SK-N-SH (cell line): ENCODE data around the gene ZNF692. TPM values are rescaled to one million over a fixed set of nuclear protein-coding genes. Genes with fewer than 3 reads are reported as not detected.

ENCODE experiments used
- CTCF ChIA-PET: fragments of 300-600, 350-600 bp; formaldehyde crosslinking; extraction: SDS; loops from one replicate; lab custom pipeline; 2021; lab: Yijun Ruan, JAX
- POLR2A ChIA-PET: fragments of 350-600 bp; sonication (Branson Sonifier 250); formaldehyde crosslinking; extraction: SDS; loops from one replicate; lab custom pipeline; 2020; ENCODE audit warnings: antibody characterized with exemption, inconsistent platforms; lab: Yijun Ruan, JAX
- DNase-seq: peaks from one replicate; pipeline ENCODE4 v3.0.0; 2012
- H2AFZ ChIP-seq: fragments of 200-600 bp; sonication (generic); 2 replicates; pipeline ENCODE4 v1.8.1; 2016; ENCODE audit warnings: antibody characterized with exemption, mild to moderate bottlenecking, low read depth
- H3F3A ChIP-seq: fragments of 200-600 bp; sonication (generic); replicated peaks from 2 replicates; pipeline ENCODE3; 2016; ENCODE audit warnings: antibody characterized with exemption, mild to moderate bottlenecking; ENCODE audit not compliant: insufficient read depth
- H3K27ac ChIP-seq, 2 experiments: fragments of 200-500 bp in 1 of 2; fragments of 200-600 bp in 1 of 2; sonication (Bioruptor generic) in 1 of 2; sonication (generic), shearing (Covaris generic) in 1 of 2; 2 replicates each; pipeline versions ENCODE4 v1.5.1 to v1.6.1; 2014 to 2016; ENCODE audit warnings: low read depth in 2 of 2, inconsistent platforms in 1 of 2, low read length in 1 of 2, mild to moderate bottlenecking in 1 of 2, mixed read lengths in 1 of 2
- H3K27me3 ChIP-seq: fragments of 200-600 bp; sonication (generic), shearing (Covaris generic); 2 replicates; pipeline ENCODE4 v1.6.1; 2016; ENCODE audit warnings: mixed run types; ENCODE audit not compliant: insufficient read depth
- H3K36me3 ChIP-seq, 2 experiments: fragments of 200-500 bp in 1 of 2; fragments of 200-600 bp in 1 of 2; sonication (Bioruptor generic) in 1 of 2; sonication (generic) in 1 of 2; replicated peaks in 1 of 2; 2 replicates each; pipeline versions ENCODE3 to v1.5.1; 2014 to 2016; ENCODE audit warnings: low read length in 1 of 2, mild to moderate bottlenecking in 1 of 2; ENCODE audit not compliant: insufficient read depth in 2 of 2, control insufficient read depth in 1 of 2
- H3K4me1 ChIP-seq, 2 experiments: fragments of 200-500 bp in 1 of 2; fragments of 200-600 bp in 1 of 2; sonication (Bioruptor generic) in 1 of 2; sonication (generic), shearing (Covaris generic) in 1 of 2; 2 replicates each; pipeline versions ENCODE4 v1.5.1 to v1.6.1; 2014 to 2016; ENCODE audit warnings: low read depth in 1 of 2, low read length in 1 of 2, mixed run types in 1 of 2; ENCODE audit not compliant: insufficient read depth in 2 of 2, control insufficient read depth in 1 of 2
- H3K4me2 ChIP-seq: fragments of 200-600 bp; sonication (generic), shearing (Covaris generic); 2 replicates; pipeline ENCODE4 v1.6.1; 2017; ENCODE audit warnings: mixed run types
- H3K4me3 ChIP-seq, 2 experiments: fragments of 200-500 bp in 1 of 2; fragments of 200-600 bp in 1 of 2; sonication (Bioruptor generic) in 1 of 2; sonication (generic), shearing (Covaris generic) in 1 of 2; 2 replicates each; pipeline versions ENCODE4 v1.5.1 to v1.8.1; 2014 to 2016; ENCODE audit warnings: low read depth in 2 of 2, inconsistent platforms in 1 of 2, low read length in 1 of 2, mild to moderate bottlenecking in 1 of 2, mixed read lengths in 1 of 2, moderate library complexity in 1 of 2
- H3K79me2 ChIP-seq: fragments of 200-600 bp; sonication (generic); 2 replicates; pipeline ENCODE4 v1.8.1; 2017; ENCODE audit warnings: mild to moderate bottlenecking; ENCODE audit not compliant: insufficient read depth
- H3K9ac ChIP-seq: fragments of 200-600 bp; sonication (generic); 2 replicates; pipeline ENCODE4 v1.6.1; 2017; ENCODE audit warnings: mixed run types
- H3K9me2 ChIP-seq: fragments of 200-600 bp; sonication (generic); 2 replicates; pipeline ENCODE4 v1.6.1; 2017; ENCODE audit warnings: mixed run types
- H3K9me3 ChIP-seq: fragments of 200-600 bp; sonication (generic); 2 replicates; pipeline ENCODE4 v1.6.1; 2017; ENCODE audit warnings: mixed run types, mild to moderate bottlenecking, moderate library complexity
- H4K20me1 ChIP-seq: fragments of 200-600 bp; sonication (generic); 2 replicates; pipeline ENCODE4 v1.6.1; 2017; ENCODE audit warnings: mild to moderate bottlenecking, mixed run types; ENCODE audit not compliant: insufficient read depth
- ELF1 ChIP-seq: IDR thresholded peaks from 2 replicates; pipeline ENCODE4 v1.4.0; 2012
- FOSL2 ChIP-seq: IDR thresholded peaks from 2 replicates; pipeline ENCODE4 v1.4.0; 2012; ENCODE audit warnings: low read depth, mild to moderate bottlenecking, moderate library complexity, borderline replicate concordance
- FOXJ3 ChIP-seq: sonication (generic); formaldehyde crosslinking; IDR thresholded peaks from 2 replicates; pipeline ENCODE4 v1.5.1; 2020; ENCODE audit warnings: mild to moderate bottlenecking, missing genetic modification reagents
- FOXM1 ChIP-seq: IDR thresholded peaks from 2 replicates; pipeline ENCODE4 v1.4.0; 2012; ENCODE audit warnings: low read depth, mild to moderate bottlenecking
- MEF2A ChIP-seq: IDR thresholded peaks from 2 replicates; pipeline ENCODE4 v1.4.0; 2012; ENCODE audit warnings: low read depth, borderline replicate concordance
- MXI1 ChIP-seq: IDR thresholded peaks from 2 replicates; pipeline ENCODE4 v1.6.1; 2012; ENCODE audit warnings: mild to moderate bottlenecking, low read depth, low read length, improper control_type of control experiment
- NFIC ChIP-seq: IDR thresholded peaks from 2 replicates; pipeline ENCODE4 v1.4.0; 2012; ENCODE audit warnings: borderline replicate concordance
- POLR2AphosphoS5 ChIP-seq: IDR thresholded peaks from 2 replicates; pipeline ENCODE4 v1.6.1; 2012; ENCODE audit warnings: low read depth, low read length
- RFX5 ChIP-seq: IDR thresholded peaks from 2 replicates; pipeline ENCODE4 v1.6.1; 2012; ENCODE audit warnings: mild to moderate bottlenecking, improper control_type of control experiment, low read length
- RXRA ChIP-seq: IDR thresholded peaks from 2 replicates; pipeline ENCODE4 v1.4.0; 2012; ENCODE audit warnings: low read depth, mild to moderate bottlenecking, borderline replicate concordance
- SIN3A ChIP-seq: IDR thresholded peaks from 2 replicates; pipeline ENCODE4 v1.6.1; 2012; ENCODE audit warnings: low read depth, mild to moderate bottlenecking, low read length, moderate library complexity, borderline replicate concordance
- TAF1 ChIP-seq: IDR thresholded peaks from 2 replicates; pipeline ENCODE4 v1.6.1; 2012; ENCODE audit warnings: low read depth, mild to moderate bottlenecking, low read length, moderate library complexity, borderline replicate concordance
- TCF12 ChIP-seq: IDR thresholded peaks from 2 replicates; pipeline ENCODE4 v1.4.0; 2012
- TEAD4 ChIP-seq: IDR thresholded peaks from 2 replicates; pipeline ENCODE4 v1.4.0; 2012; ENCODE audit warnings: mild to moderate bottlenecking, borderline replicate concordance; ENCODE audit not compliant: insufficient read depth
- WGBS: methylation state at CpG from one replicate; pipeline ENCODE4 v1.1.6; 2017; ENCODE audit warnings: low lambda C conversion rate; 5-methylcytosine and 5-hydroxymethylcytosine counted together
- polyA plus RNA-seq, 3 experiments: library from polyadenylated mRNA; depleted of rRNA; stranded (reverse); fragments of >200 nt; gene quantifications; 2 replicates each; pipeline ENCODE4 v1.2.3, GENCODE V29; 2012
- TF ChIP-seq, protein P1 (sequence below): fragments of 150-350 bp; IDR thresholded peaks from 2 replicates; pipeline ENCODE4 v1.6.1; 2016; ENCODE audit warnings: mild to moderate bottlenecking, low read depth, low read length
- TF ChIP-seq, protein P2 (sequence below): IDR thresholded peaks from 2 replicates; pipeline ENCODE4 v1.4.0; 2012; ENCODE audit warnings: low read depth, borderline replicate concordance
- TF ChIP-seq, protein P3 (sequence below): IDR thresholded peaks from 2 replicates; pipeline ENCODE4 v1.6.1; 2012; ENCODE audit warnings: mild to moderate bottlenecking, low read depth, low read length, moderate library complexity
- TF ChIP-seq, protein P4 (sequence below): IDR thresholded peaks from 2 replicates; pipeline ENCODE4 v1.4.0; 2012; ENCODE audit warnings: low read depth
- TF ChIP-seq, protein P5 (sequence below): IDR thresholded peaks from 2 replicates; pipeline ENCODE4 v1.4.0; 2012; ENCODE audit warnings: low read depth, borderline replicate concordance

The ZNF692 gene
- polyA plus RNA-seq, 1 of the 3 experiments (the other 2 are of a cell fraction), result 47.0 TPM

DNA sequence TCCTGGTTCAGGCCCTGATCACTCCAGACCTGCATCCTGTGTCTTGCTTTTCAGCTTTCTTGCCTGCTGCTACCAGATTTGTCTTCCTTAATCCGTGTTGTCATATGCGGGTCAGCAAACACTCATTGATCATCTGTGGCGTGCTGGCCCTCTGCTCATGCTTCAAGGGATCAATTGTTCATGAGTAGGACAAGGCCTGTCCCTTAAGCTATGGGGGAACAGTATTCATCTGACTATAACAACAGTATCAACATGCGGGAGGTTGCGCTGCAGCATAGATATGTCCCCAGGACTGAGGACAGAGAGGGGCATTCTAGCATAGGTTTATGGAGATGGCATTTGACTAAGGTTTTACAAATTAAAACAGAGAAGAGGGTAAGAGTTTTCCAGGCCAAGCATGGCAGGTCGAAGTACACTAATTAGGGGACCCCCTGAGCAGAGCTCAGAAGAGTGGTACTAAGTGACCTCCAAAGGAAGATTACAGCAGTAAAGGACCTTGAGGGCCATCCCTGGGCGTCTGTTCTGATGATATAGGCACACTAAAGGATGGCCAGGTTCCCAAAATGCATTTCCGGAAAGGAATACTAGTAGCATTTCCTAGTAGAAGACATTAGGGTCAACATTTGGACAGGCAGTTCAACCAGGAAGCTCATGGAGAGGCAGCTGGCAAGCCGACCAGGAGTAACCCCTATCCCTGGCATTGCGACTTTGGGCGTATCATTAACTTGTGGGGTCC, 21.7 kb downstream of the ZNF692 start (continued):
- TF ChIP-seq, protein P1, sequence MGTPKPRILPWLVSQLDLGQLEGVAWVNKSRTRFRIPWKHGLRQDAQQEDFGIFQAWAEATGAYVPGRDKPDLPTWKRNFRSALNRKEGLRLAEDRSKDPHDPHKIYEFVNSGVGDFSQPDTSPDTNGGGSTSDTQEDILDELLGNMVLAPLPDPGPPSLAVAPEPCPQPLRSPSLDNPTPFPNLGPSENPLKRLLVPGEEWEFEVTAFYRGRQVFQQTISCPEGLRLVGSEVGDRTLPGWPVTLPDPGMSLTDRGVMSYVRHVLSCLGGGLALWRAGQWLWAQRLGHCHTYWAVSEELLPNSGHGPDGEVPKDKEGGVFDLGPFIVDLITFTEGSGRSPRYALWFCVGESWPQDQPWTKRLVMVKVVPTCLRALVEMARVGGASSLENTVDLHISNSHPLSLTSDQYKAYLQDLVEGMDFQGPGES, result no peak
- no peak for TF ChIP-seq RFX5

DNA sequence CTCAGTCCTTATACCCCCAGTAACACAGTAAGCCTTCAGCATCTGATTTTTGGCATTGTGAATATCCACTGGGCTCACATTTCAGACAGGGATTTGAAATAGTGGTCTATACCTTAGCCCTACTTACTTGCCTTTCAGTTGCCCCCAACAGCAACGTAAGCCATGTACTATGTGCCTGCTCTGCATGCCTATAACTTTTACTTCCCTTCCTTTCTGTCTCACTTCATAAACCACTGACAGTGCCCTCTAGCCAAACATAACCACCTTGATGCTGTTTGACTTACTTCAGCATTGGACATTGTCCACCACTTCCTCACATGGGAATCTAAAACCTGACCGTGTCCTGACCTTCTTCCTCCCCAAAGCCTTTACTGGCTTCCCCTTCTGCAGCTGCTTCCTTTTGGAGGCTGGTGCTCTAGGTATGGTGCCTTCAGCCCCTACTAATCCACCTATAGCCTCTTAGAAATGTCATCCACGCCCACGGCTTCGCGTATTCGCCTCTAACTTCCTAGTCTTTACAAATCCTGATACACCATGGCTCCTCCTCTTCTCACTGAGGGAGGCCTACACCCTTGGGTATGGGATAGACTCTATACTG, 24.4 kb downstream of the ZNF692 start:
- TF ChIP-seq POLR2AphosphoS5, result no peak
- TF ChIP-seq, protein P1, result no peak
- no peak for TF ChIP-seq MEF2A
- TF ChIP-seq, protein P2, sequence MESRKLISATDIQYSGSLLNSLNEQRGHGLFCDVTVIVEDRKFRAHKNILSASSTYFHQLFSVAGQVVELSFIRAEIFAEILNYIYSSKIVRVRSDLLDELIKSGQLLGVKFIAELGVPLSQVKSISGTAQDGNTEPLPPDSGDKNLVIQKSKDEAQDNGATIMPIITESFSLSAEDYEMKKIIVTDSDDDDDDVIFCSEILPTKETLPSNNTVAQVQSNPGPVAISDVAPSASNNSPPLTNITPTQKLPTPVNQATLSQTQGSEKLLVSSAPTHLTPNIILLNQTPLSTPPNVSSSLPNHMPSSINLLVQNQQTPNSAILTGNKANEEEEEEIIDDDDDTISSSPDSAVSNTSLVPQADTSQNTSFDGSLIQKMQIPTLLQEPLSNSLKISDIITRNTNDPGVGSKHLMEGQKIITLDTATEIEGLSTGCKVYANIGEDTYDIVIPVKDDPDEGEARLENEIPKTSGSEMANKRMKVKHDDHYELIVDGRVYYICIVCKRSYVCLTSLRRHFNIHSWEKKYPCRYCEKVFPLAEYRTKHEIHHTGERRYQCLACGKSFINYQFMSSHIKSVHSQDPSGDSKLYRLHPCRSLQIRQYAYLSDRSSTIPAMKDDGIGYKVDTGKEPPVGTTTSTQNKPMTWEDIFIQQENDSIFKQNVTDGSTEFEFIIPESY, result no peak
- no peak for TF ChIP-seq ELF1
- TF ChIP-seq FOSL2, result no peak
- TF ChIP-seq MXI1, result no peak
- TF ChIP-seq TEAD4, result no peak
- TF ChIP-seq TCF12, result no peak
- TF ChIP-seq, protein P3, sequence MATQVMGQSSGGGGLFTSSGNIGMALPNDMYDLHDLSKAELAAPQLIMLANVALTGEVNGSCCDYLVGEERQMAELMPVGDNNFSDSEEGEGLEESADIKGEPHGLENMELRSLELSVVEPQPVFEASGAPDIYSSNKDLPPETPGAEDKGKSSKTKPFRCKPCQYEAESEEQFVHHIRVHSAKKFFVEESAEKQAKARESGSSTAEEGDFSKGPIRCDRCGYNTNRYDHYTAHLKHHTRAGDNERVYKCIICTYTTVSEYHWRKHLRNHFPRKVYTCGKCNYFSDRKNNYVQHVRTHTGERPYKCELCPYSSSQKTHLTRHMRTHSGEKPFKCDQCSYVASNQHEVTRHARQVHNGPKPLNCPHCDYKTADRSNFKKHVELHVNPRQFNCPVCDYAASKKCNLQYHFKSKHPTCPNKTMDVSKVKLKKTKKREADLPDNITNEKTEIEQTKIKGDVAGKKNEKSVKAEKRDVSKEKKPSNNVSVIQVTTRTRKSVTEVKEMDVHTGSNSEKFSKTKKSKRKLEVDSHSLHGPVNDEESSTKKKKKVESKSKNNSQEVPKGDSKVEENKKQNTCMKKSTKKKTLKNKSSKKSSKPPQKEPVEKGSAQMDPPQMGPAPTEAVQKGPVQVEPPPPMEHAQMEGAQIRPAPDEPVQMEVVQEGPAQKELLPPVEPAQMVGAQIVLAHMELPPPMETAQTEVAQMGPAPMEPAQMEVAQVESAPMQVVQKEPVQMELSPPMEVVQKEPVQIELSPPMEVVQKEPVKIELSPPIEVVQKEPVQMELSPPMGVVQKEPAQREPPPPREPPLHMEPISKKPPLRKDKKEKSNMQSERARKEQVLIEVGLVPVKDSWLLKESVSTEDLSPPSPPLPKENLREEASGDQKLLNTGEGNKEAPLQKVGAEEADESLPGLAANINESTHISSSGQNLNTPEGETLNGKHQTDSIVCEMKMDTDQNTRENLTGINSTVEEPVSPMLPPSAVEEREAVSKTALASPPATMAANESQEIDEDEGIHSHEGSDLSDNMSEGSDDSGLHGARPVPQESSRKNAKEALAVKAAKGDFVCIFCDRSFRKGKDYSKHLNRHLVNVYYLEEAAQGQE, result no peak
- TF ChIP-seq, protein P4, sequence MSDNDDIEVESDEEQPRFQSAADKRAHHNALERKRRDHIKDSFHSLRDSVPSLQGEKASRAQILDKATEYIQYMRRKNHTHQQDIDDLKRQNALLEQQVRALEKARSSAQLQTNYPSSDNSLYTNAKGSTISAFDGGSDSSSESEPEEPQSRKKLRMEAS, result no peak
- TF ChIP-seq TAF1, result no peak
- TF ChIP-seq FOXJ3, result no peak
- no peak for TF ChIP-seq NFIC
- no peak for TF ChIP-seq SIN3A
- TF ChIP-seq FOXM1, result no peak
- no peak for TF ChIP-seq RXRA
- no peak for TF ChIP-seq RFX5
- TF ChIP-seq, protein P5, sequence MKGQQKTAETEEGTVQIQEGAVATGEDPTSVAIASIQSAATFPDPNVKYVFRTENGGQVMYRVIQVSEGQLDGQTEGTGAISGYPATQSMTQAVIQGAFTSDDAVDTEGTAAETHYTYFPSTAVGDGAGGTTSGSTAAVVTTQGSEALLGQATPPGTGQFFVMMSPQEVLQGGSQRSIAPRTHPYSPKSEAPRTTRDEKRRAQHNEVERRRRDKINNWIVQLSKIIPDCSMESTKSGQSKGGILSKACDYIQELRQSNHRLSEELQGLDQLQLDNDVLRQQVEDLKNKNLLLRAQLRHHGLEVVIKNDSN, result no peak
- 64% methylated on average over 7 of the region's 7 CpGs for WGBS
- no peaks in the 10 kb centered on the region for H4K20me1 ChIP-seq
- H3K27ac ChIP-seq, result no peak overlapping the region
- H3K9me3 ChIP-seq, result no peaks in the 10 kb centered on the region
- H2AFZ ChIP-seq, result no peak overlapping the region
- H3K4me2 ChIP-seq, result no peak overlapping the region
- H3F3A ChIP-seq, result peaks cover 7% of the 10 kb centered on the region
- H3K9me2 ChIP-seq, result no peaks in the 10 kb centered on the region
- no peak overlapping the region for H3K4me3 ChIP-seq
- H3K36me3 ChIP-seq, result no peaks in the 10 kb centered on the region
- peaks cover 6% of the 10 kb centered on the region for H3K79me2 ChIP-seq
- H3K4me1 ChIP-seq, result peaks cover 0 to 7% of the 10 kb centered on the region in 2 experiments; a peak in 2 of 4 replicates
- ChIA-PET POLR2A (no interaction called here), CTCF (no interaction called here)
- no peaks in the 10 kb centered on the region for H3K27me3 ChIP-seq
- DNase-seq, result no peak
- H3K9ac ChIP-seq, result no peak overlapping the region
